Transverse colon (tissue), 3 donors: Measurements from ENCODE around the gene ABHD17A.

Experiments
- CTCF ChIP-seq, 5 experiments: fragments of 200-600 bp in 3 of 5; fragments of 450-650 bp in 2 of 5; sonication (generic) in 3 of 5; IDR thresholded peaks; 1 replicate in 2 of 5; 2 replicates in 3 of 5; pipeline ENCODE4 v1.5.1; 2016 to 2017; ENCODE audit warnings: antibody characterized with exemption in 5 of 5, inconsistent platforms in 3 of 5, mild to moderate bottlenecking in 2 of 5, moderate library complexity in 1 of 5
- POLR2A ChIP-seq: fragments of 450-650 bp; IDR thresholded peaks from one replicate; pipeline ENCODE4 v1.6.1; 2016; ENCODE audit warnings: antibody characterized with exemption, mild to moderate bottlenecking, moderate library complexity

GRCh38 chr19:1854039-1854541 lies 31.2 kb downstream of the ABHD17A start:
- no peak for TF ChIP-seq CTCF (IDR thresholded peaks at IDR 0.05)
- no peak for TF ChIP-seq POLR2A
